Gastroesophageal sphincter (tissue), 3 donors: ENCODE data around the gene ALK.

ENCODE experiments used
- CTCF ChIP-seq, 4 experiments: fragments of 200-600 bp in 2 of 4; fragments of 450-650 bp in 2 of 4; sonication (generic) in 1 of 4; IDR thresholded peaks; one replicate each; pipeline ENCODE4 v1.5.1; 2017 to 2019; ENCODE audit warnings: antibody characterized with exemption in 4 of 4, mild to moderate bottlenecking in 2 of 4, moderate library complexity in 2 of 4
- POLR2A ChIP-seq, 2 donors: fragments of 450-650 bp; IDR thresholded peaks; one replicate each; pipeline ENCODE4 v1.6.1; 2017; ENCODE audit warnings: antibody characterized with exemption in 2 of 2, mild to moderate bottlenecking in 2 of 2, moderate library complexity in 1 of 2

- no peak for TF ChIP-seq CTCF (IDR thresholded peaks at IDR 0.05)
- no peak for TF ChIP-seq POLR2A (IDR thresholded peaks at IDR 0.05)
Measured at GRCh38 chr2:29902356-29902755, 19.0 kb downstream of the ALK start.
